ENCODE results near the gene TK1.
"Not testable (repeated sequence)": the region's sequence is repeated elsewhere in the genome, so short reads cannot be mapped to it uniquely, and the experiment has no call there.

The TK1 gene

DNA sequence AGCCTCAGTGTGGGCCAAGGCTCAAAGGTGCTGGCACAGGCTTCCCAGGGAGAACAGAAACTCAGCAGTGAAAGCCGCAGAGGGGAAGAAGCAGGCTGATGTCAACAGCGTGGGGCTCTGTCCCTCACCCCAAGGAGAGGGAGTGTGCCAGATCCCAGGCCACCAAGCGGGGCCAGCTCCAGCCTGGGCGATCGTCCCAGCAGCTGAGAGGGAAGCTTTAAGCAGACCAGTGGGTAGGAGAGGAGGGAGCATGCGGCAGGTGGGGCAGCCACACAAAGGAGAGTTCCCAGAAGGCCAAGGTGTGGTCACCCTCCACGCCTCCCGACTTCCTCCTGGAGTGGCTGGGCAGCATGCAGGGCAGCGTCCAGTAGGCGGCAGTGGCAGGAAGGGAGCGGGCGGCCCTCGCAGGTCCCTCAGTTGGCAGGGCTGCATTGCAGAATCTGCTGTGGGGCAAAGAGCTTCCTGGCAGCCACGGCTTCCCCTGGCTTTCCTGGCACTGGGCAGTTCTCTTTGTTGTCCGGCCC lies 12.4 kb downstream of the TK1 start:
- H3K9ac ChIP-seq (ENCODE audit: low read depth, low read length, poor library complexity): no peak overlapping the region
- no peak overlapping the region for H3K27ac ChIP-seq (replicated peaks; ENCODE audit: low read length)
- peak overlapping the region; percentile 92 for H3K23ac ChIP-seq (ENCODE audit: low read depth, low read length, poor library complexity)
- H3K14ac ChIP-seq (ENCODE audit: low read length): no peak overlapping the region
- H2AK5ac ChIP-seq (ENCODE audit: low read depth, low read length): no peak overlapping the region
- no peak overlapping the region for H4K91ac ChIP-seq (ENCODE audit: low read depth, low read length, poor library complexity)
- H3K4me3 ChIP-seq (ENCODE audit: low read length in 2 of 2): no peak overlapping the region
- H3K4me1 ChIP-seq (ENCODE audit: control insufficient read depth in 2 of 2, insufficient read depth in 1 of 2, low read depth in 1 of 2, low read length in 2 of 2): peaks cover 3 to 4% of the 10 kb centered on the region in 2 donors
- no peak overlapping the region for H2BK12ac ChIP-seq (ENCODE audit: low read length)
- no peak overlapping the region for H2AFZ ChIP-seq (ENCODE audit: low read length)
- H3K18ac ChIP-seq (ENCODE audit: low read length): no peak overlapping the region
- H2BK5ac ChIP-seq (ENCODE audit: low read length): no peak overlapping the region
- H3K9me3 ChIP-seq (replicated peaks in 1 of 2; ENCODE audit: control insufficient read depth in 2 of 2, insufficient read depth in 1 of 2, low read depth in 1 of 2, low read length in 2 of 2): peaks cover 0 to 3% of the 10 kb centered on the region in 2 donors
- H3K4me2 ChIP-seq (ENCODE audit: insufficient read depth, low read length, poor library complexity, severe bottlenecking): no peak overlapping the region
- H3K4ac ChIP-seq (ENCODE audit: low read length): no peak overlapping the region
- H3K27me3 ChIP-seq (ENCODE audit: control insufficient read depth in 3 of 3, insufficient read depth in 3 of 3, low read depth in 1 of 3, low read length in 3 of 3): no peaks in the 10 kb centered on the region
- H4K8ac ChIP-seq (ENCODE audit: low read depth, low read length): peak overlapping the region; percentile 54
- no peak overlapping the region for H2BK120ac ChIP-seq (ENCODE audit: low read depth, low read length)
- no peak overlapping the region for H2BK15ac ChIP-seq (ENCODE audit: low read length)
- no CpG with 5 or more reads among the region's 15 CpGs for WGBS, 2 donors (ENCODE audit: extremely low coverage in 2 of 2, insufficient read length in 2 of 2, insufficient replicate concordance in 1 of 2)
- H3K79me1 ChIP-seq (ENCODE audit: low read depth, low read length): no peaks in the 10 kb centered on the region
- DNase-seq (ENCODE audit: low spot score): no peak
- H3K36me3 ChIP-seq (replicated peaks in 1 of 2; ENCODE audit: control insufficient read depth in 2 of 2, insufficient read depth in 2 of 2, low read length in 2 of 2): peaks cover 33 to 65% of the 10 kb centered on the region in 2 donors

- Histone ChIP-seq H4K8ac (ENCODE audit: low read depth, low read length) (no peak overlapping the region), H3K4me1 (ENCODE audit: control insufficient read depth in 2 of 2, insufficient read depth in 1 of 2, low read depth in 1 of 2, low read length in 2 of 2) (peaks cover 5 to 8% of the 10 kb centered on the region in 2 donors), H2AFZ (ENCODE audit: low read length) (no peak overlapping the region), H3K4me2 (ENCODE audit: insufficient read depth, low read length, poor library complexity, severe bottlenecking) (no peak overlapping the region), H3K4me3 (ENCODE audit: low read length in 2 of 2) (no peak overlapping the region), H3K79me1 (ENCODE audit: low read depth, low read length) (peaks cover 1% of the 10 kb centered on the region), H3K36me3 (replicated peaks in 1 of 2; ENCODE audit: control insufficient read depth in 2 of 2, insufficient read depth in 2 of 2, low read length in 2 of 2) (peaks cover 23 to 53% of the 10 kb centered on the region in 2 donors), H3K27ac (replicated peaks; ENCODE audit: low read length) (no peak overlapping the region), H2BK5ac (ENCODE audit: low read length) (no peak overlapping the region), H4K91ac (ENCODE audit: low read depth, low read length, poor library complexity) (no peak overlapping the region), H2BK15ac (ENCODE audit: low read length) (no peak overlapping the region), H3K4ac (ENCODE audit: low read length) (no peak overlapping the region), H3K9ac (ENCODE audit: low read depth, low read length, poor library complexity) (no peak overlapping the region), H2BK12ac (ENCODE audit: low read length) (no peak overlapping the region), H2BK120ac (ENCODE audit: low read depth, low read length) (no peak overlapping the region), H3K23ac (ENCODE audit: low read depth, low read length, poor library complexity) (no peak overlapping the region), H3K9me3 (replicated peaks in 1 of 2; ENCODE audit: control insufficient read depth in 2 of 2, insufficient read depth in 1 of 2, low read depth in 1 of 2, low read length in 2 of 2) (peaks cover 0 to 4% of the 10 kb centered on the region in 2 donors), H3K27me3 (ENCODE audit: control insufficient read depth in 3 of 3, insufficient read depth in 3 of 3, low read depth in 1 of 3, low read length in 3 of 3) (no peaks in the 10 kb centered on the region), H3K14ac (ENCODE audit: low read length) (no peak overlapping the region), H3K18ac (ENCODE audit: low read length) (no peak overlapping the region), H2AK5ac (ENCODE audit: low read depth, low read length) (no peak overlapping the region)
- no CpG with 5 or more reads among the region's 11 CpGs for WGBS, 2 donors (ENCODE audit: extremely low coverage in 2 of 2, insufficient read length in 2 of 2, insufficient replicate concordance in 1 of 2)
- no peak for DNase-seq (ENCODE audit: low spot score)
These were observed 13.6 kb downstream of the TK1 start for GRCh38 chr17:78173097-78173715.

GRCh38 chr17:78172249-78173051 lies 14.4 kb downstream of the TK1 start:
- no CpG with 5 or more reads among the region's 19 CpGs for WGBS, 2 donors (ENCODE audit: extremely low coverage in 2 of 2, insufficient read length in 2 of 2, insufficient replicate concordance in 1 of 2)
- H3K4ac ChIP-seq (ENCODE audit: low read length): no peak overlapping the region
- H2BK120ac ChIP-seq (ENCODE audit: low read depth, low read length): no peak overlapping the region
- DNase-seq (ENCODE audit: low spot score): no peak
- no peak overlapping the region for H3K4me2 ChIP-seq (ENCODE audit: insufficient read depth, low read length, poor library complexity, severe bottlenecking)
- no peak overlapping the region for H4K8ac ChIP-seq (ENCODE audit: low read depth, low read length)
- no peak overlapping the region for H3K18ac ChIP-seq (ENCODE audit: low read length)
- peaks cover 1% of the 10 kb centered on the region for H3K79me1 ChIP-seq (ENCODE audit: low read depth, low read length)
- H3K14ac ChIP-seq (ENCODE audit: low read length): no peak overlapping the region
- H3K9ac ChIP-seq (ENCODE audit: low read depth, low read length, poor library complexity): no peak overlapping the region
- no peak overlapping the region for H3K23ac ChIP-seq (ENCODE audit: low read depth, low read length, poor library complexity)
- no peak overlapping the region for H2AK5ac ChIP-seq (ENCODE audit: low read depth, low read length)
- peaks cover 5 to 10% of the 10 kb centered on the region in 2 donors for H3K4me1 ChIP-seq (ENCODE audit: control insufficient read depth in 2 of 2, insufficient read depth in 1 of 2, low read depth in 1 of 2, low read length in 2 of 2)
- no peak overlapping the region for H3K4me3 ChIP-seq (ENCODE audit: low read length in 2 of 2)
- H3K36me3 ChIP-seq (replicated peaks in 1 of 2; ENCODE audit: control insufficient read depth in 2 of 2, insufficient read depth in 2 of 2, low read length in 2 of 2): peaks cover 22 to 50% of the 10 kb centered on the region in 2 donors
- peaks cover 0 to 4% of the 10 kb centered on the region in 2 donors for H3K9me3 ChIP-seq (replicated peaks in 1 of 2; ENCODE audit: control insufficient read depth in 2 of 2, insufficient read depth in 1 of 2, low read depth in 1 of 2, low read length in 2 of 2)
- no peak overlapping the region for H4K91ac ChIP-seq (ENCODE audit: low read depth, low read length, poor library complexity)
- no peak overlapping the region for H2BK12ac ChIP-seq (ENCODE audit: low read length)
- no peak overlapping the region for H3K27ac ChIP-seq (replicated peaks; ENCODE audit: low read length)
- H2AFZ ChIP-seq (ENCODE audit: low read length): no peak overlapping the region
- H2BK5ac ChIP-seq (ENCODE audit: low read length): no peak overlapping the region
- H2BK15ac ChIP-seq (ENCODE audit: low read length): no peak overlapping the region
- H3K27me3 ChIP-seq (ENCODE audit: control insufficient read depth in 3 of 3, insufficient read depth in 3 of 3, low read depth in 1 of 3, low read length in 3 of 3): no peaks in the 10 kb centered on the region

- not testable (repeated sequence) for H4K8ac ChIP-seq (ENCODE audit: low read depth, low read length); H3K14ac ChIP-seq (ENCODE audit: low read length); H3K18ac ChIP-seq (ENCODE audit: low read length); H4K91ac ChIP-seq (ENCODE audit: low read depth, low read length, poor library complexity); H2BK12ac ChIP-seq (ENCODE audit: low read length); H3K4me2 ChIP-seq (ENCODE audit: insufficient read depth, low read length, poor library complexity, severe bottlenecking); H3K27me3 ChIP-seq (ENCODE audit: control insufficient read depth in 3 of 3, insufficient read depth in 3 of 3, low read depth in 1 of 3, low read length in 3 of 3); H3K79me1 ChIP-seq (ENCODE audit: low read depth, low read length); H3K9me3 ChIP-seq (replicated peaks in 1 of 2; ENCODE audit: control insufficient read depth in 2 of 2, insufficient read depth in 1 of 2, low read depth in 1 of 2, low read length in 2 of 2); H2BK15ac ChIP-seq (ENCODE audit: low read length); H2BK5ac ChIP-seq (ENCODE audit: low read length); H3K27ac ChIP-seq (replicated peaks; ENCODE audit: low read length); H3K9ac ChIP-seq (ENCODE audit: low read depth, low read length, poor library complexity); H3K4ac ChIP-seq (ENCODE audit: low read length); H3K4me3 ChIP-seq (ENCODE audit: low read length in 2 of 2); H2AFZ ChIP-seq (ENCODE audit: low read length); H3K23ac ChIP-seq (ENCODE audit: low read depth, low read length, poor library complexity); DNase-seq (ENCODE audit: low spot score); H2BK120ac ChIP-seq (ENCODE audit: low read depth, low read length); H2AK5ac ChIP-seq (ENCODE audit: low read depth, low read length)
- no CpG with 5 or more reads among the region's 19 CpGs for WGBS, 2 donors (ENCODE audit: extremely low coverage in 2 of 2, insufficient read length in 2 of 2, insufficient replicate concordance in 1 of 2)
- Histone ChIP-seq H3K4me1 (ENCODE audit: control insufficient read depth in 2 of 2, insufficient read depth in 1 of 2, low read depth in 1 of 2, low read length in 2 of 2) (peaks cover 5 to 10% of the 10 kb centered on the region in 2 donors), H3K36me3 (replicated peaks in 1 of 2; ENCODE audit: control insufficient read depth in 2 of 2, insufficient read depth in 2 of 2, low read length in 2 of 2) (peaks cover 22 to 43% of the 10 kb centered on the region in 2 donors)
These were observed 15.1 kb downstream of the TK1 start for GRCh38 chr17:78171591-78172248.
